ENCODE data around the gene PDE10A. TPM values are rescaled to one million over a fixed set of nuclear protein-coding genes. Genes with fewer than 3 reads are reported as not detected.

Gene PDE10A
- total RNA-seq, 1 donor from 2014 or later, result 17.3 TPM

DNA sequence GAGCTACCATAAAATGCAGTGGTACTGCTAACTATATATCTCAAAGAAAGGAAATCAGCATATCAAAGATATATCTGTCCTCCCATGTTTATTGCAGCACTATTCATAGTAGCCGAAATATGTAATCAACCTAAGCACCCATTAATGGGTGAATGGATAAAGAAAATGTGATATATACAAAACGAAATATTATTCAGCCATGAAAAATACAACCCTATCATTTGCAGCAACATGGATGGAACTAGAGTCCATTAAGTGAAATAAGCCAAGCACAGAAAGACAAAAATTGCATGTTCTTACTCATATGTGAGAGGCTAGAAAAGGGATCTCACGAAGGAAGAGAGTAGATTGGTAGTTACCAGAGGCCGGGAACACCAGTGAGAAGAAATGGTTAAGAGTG lies 126.1 kb downstream of the PDE10A start:
- Mint-ChIP-seq H3K4me1 (no peaks in the 10 kb centered on the region), H3K9me3 (no peaks in the 10 kb centered on the region), H3K36me3 (peaks cover 5% of the 10 kb centered on the region), H3K4me3 (no peak overlapping the region), H3K27ac (no peak overlapping the region), H3K27me3 (ENCODE audit: insufficient read depth, low read depth) (no peaks in the 10 kb centered on the region)
- Histone ChIP-seq H3K27ac (no peak overlapping the region), H4K20me1 (ENCODE audit: low read depth) (no peaks in the 10 kb centered on the region), H3K4me1 (no peaks in the 10 kb centered on the region), H3F3A (ENCODE audit: low read depth) (no peaks in the 10 kb centered on the region), H2AFZ (replicated peaks) (no peak overlapping the region), H3K79me2 (ENCODE audit: low read depth) (no peaks in the 10 kb centered on the region), H3K9me3 (ENCODE audit: low read depth) (no peaks in the 10 kb centered on the region), H3K4me3 (no peak overlapping the region), H3K27me3 (no peaks in the 10 kb centered on the region), H3K9ac (no peak overlapping the region), H3K36me3 (no peaks in the 10 kb centered on the region), H3K4me2 (no peak overlapping the region)
- TF ChIP-seq CTCF (IDR thresholded peaks at IDR 0.05), result no peak
- TF ChIP-seq EZH2 (IDR thresholded peaks at IDR 0.05), result no peak
- TF ChIP-seq EZH2phosphoT487 (IDR thresholded peaks at IDR 0.05), result no peak
- no peak for DNase-seq (ENCODE audit: low spot score)

GRCh38 chr6:165519316-165519715 lies 143.7 kb downstream of the PDE10A start:
- TF ChIP-seq EZH2 (IDR thresholded peaks at IDR 0.05), result no peak
- TF ChIP-seq EZH2phosphoT487 (IDR thresholded peaks at IDR 0.05), result no peak
- no peak for TF ChIP-seq CTCF (IDR thresholded peaks at IDR 0.05)
- DNase-seq (ENCODE audit: low spot score), result no peak
- H3K79me2 ChIP-seq (ENCODE audit: low read depth), result no peaks in the 10 kb centered on the region
- H3K4me2 ChIP-seq, result no peak overlapping the region
- H2AFZ ChIP-seq (replicated peaks), result no peak overlapping the region
- no peaks in the 10 kb centered on the region for H3K36me3 ChIP-seq
- no peaks in the 10 kb centered on the region for H4K20me1 ChIP-seq (ENCODE audit: low read depth)
- H3K9ac ChIP-seq, result no peak overlapping the region
- no peaks in the 10 kb centered on the region for H3K27me3 ChIP-seq
- H3K27ac Mint-ChIP-seq, result no peak overlapping the region
- H3K4me3 Mint-ChIP-seq, result no peak overlapping the region
- no peak overlapping the region for H3K4me3 ChIP-seq
- no peaks in the 10 kb centered on the region for H3K27me3 Mint-ChIP-seq (ENCODE audit: insufficient read depth, low read depth)
- no peaks in the 10 kb centered on the region for H3K9me3 ChIP-seq (ENCODE audit: low read depth)
- peaks cover 15% of the 10 kb centered on the region for H3K4me1 Mint-ChIP-seq
- H3K4me1 ChIP-seq, result peaks cover 25% of the 10 kb centered on the region
- H3K36me3 Mint-ChIP-seq, result peaks cover 8% of the 10 kb centered on the region
- peaks cover 9% of the 10 kb centered on the region for H3K9me3 Mint-ChIP-seq
- no peak overlapping the region for H3K27ac ChIP-seq
- H3F3A ChIP-seq (ENCODE audit: low read depth), result peaks cover 18% of the 10 kb centered on the region

DNA sequence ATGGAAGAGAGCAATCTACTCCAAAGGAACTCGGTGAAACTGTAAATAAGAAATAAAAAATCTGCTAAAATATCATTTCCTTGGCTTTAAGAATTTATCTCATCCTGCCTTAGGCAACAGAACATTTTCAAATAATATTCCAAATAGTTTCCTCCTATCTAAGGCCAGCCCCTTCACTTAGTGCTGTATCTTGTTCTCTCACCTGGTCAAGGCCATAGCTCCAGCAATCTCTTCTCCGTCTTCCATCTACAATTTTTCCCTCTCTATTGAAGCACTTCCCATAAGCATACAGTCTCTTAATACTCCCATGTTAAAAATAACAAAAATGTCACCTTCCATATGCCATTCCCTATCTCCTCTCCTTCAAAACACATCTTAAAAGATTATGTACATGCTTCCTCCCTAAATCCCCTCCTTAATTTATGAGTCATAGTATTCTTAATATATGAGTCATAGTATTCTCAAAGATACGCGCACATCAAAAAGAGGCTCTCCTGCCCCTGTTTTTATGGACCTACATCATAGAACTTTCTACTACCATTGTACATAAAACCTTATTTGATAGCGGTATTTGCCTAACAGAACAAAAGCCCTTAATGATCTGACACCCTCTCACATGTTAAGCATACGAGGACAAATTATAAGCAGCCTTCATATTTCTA lies 146.9 kb downstream of the PDE10A start:
- H3F3A ChIP-seq (ENCODE audit: low read depth), result peaks cover 7% of the 10 kb centered on the region
- TF ChIP-seq CTCF (IDR thresholded peaks at IDR 0.05) (no peak), EZH2phosphoT487 (IDR thresholded peaks at IDR 0.05) (no peak), EZH2 (IDR thresholded peaks at IDR 0.05) (no peak)
- H3K27me3 ChIP-seq, result no peaks in the 10 kb centered on the region
- no peaks in the 10 kb centered on the region for H3K79me2 ChIP-seq (ENCODE audit: low read depth)
- H3K4me3 ChIP-seq, result no peak overlapping the region
- H3K9ac ChIP-seq, result no peak overlapping the region
- no peak overlapping the region for H3K4me3 Mint-ChIP-seq
- peaks cover 9% of the 10 kb centered on the region for H3K9me3 Mint-ChIP-seq
- no peaks in the 10 kb centered on the region for H4K20me1 ChIP-seq (ENCODE audit: low read depth)
- no peak overlapping the region for H2AFZ ChIP-seq (replicated peaks)
- peaks cover 12% of the 10 kb centered on the region for H3K4me1 ChIP-seq
- H3K4me2 ChIP-seq, result no peak overlapping the region
- no peak overlapping the region for H3K27ac Mint-ChIP-seq
- peaks cover 2% of the 10 kb centered on the region for H3K4me1 Mint-ChIP-seq
- no peak overlapping the region for H3K27ac ChIP-seq
- no peaks in the 10 kb centered on the region for H3K36me3 ChIP-seq
- H3K36me3 Mint-ChIP-seq, result peaks cover 8% of the 10 kb centered on the region
- no peaks in the 10 kb centered on the region for H3K9me3 ChIP-seq (ENCODE audit: low read depth)
- H3K27me3 Mint-ChIP-seq (ENCODE audit: insufficient read depth, low read depth), result no peaks in the 10 kb centered on the region
- DNase-seq (ENCODE audit: low spot score), result no peak

Data from neural progenitor cell (in vitro differentiated cells).